ENCODE results near the gene TSEN34. TPM values are rescaled to one million over a fixed set of nuclear protein-coding genes. Genes with fewer than 3 reads are reported as not detected.

Gene TSEN34
- total RNA-seq, 1 donor from 2014 or later = 27.8 TPM

GRCh38 chr19:54152878-54153524 lies 38.1 kb upstream of the TSEN34 start:
- no peak for DNase-seq (ENCODE audit: low spot score)
- TF ChIP-seq CTCF (IDR thresholded peaks at IDR 0.05; ENCODE audit: unreplicated experiment) = no peak
- Mint-ChIP-seq H3K36me3 (ENCODE audit: low read depth, unreplicated experiment) (peaks cover 39% of the 10 kb centered on the region), H3K27me3 (ENCODE audit: unreplicated experiment) (peaks cover 11% of the 10 kb centered on the region), H3K4me1 (ENCODE audit: unreplicated experiment) (peaks cover 17% of the 10 kb centered on the region), H3K9me3 (ENCODE audit: unreplicated experiment) (no peaks in the 10 kb centered on the region), H3K4me3 (ENCODE audit: unreplicated experiment) (peak overlapping the region; percentile 88), H3K27ac (ENCODE audit: unreplicated experiment) (peak overlapping the region; percentile 82)

GRCh38 chr19:54153731-54154326 lies 37.3 kb upstream of the TSEN34 start:
- no peak for TF ChIP-seq CTCF (IDR thresholded peaks at IDR 0.05; ENCODE audit: unreplicated experiment)
- Mint-ChIP-seq H3K27me3 (ENCODE audit: unreplicated experiment) (peaks cover 17% of the 10 kb centered on the region), H3K9me3 (ENCODE audit: unreplicated experiment) (no peaks in the 10 kb centered on the region), H3K4me3 (ENCODE audit: unreplicated experiment) (peak overlapping the region; percentile 62), H3K36me3 (ENCODE audit: low read depth, unreplicated experiment) (peaks cover 36% of the 10 kb centered on the region), H3K27ac (ENCODE audit: unreplicated experiment) (peak overlapping the region; percentile 67), H3K4me1 (ENCODE audit: unreplicated experiment) (peaks cover 17% of the 10 kb centered on the region)
- no peak for DNase-seq (ENCODE audit: low spot score)

GRCh38 chr19:54154603-54155345 lies 36.3 kb upstream of the TSEN34 start:
- Mint-ChIP-seq H3K9me3 (ENCODE audit: unreplicated experiment) (no peaks in the 10 kb centered on the region), H3K36me3 (ENCODE audit: low read depth, unreplicated experiment) (peaks cover 30% of the 10 kb centered on the region), H3K4me1 (ENCODE audit: unreplicated experiment) (peaks cover 15% of the 10 kb centered on the region), H3K4me3 (ENCODE audit: unreplicated experiment) (peak overlapping the region; percentile 62), H3K27ac (ENCODE audit: unreplicated experiment) (no peak overlapping the region), H3K27me3 (ENCODE audit: unreplicated experiment) (peaks cover 20% of the 10 kb centered on the region)
- no peak for TF ChIP-seq CTCF (IDR thresholded peaks at IDR 0.05; ENCODE audit: unreplicated experiment)
- DNase-seq (ENCODE audit: low spot score) = no peak

- H3K9me3 Mint-ChIP-seq (ENCODE audit: unreplicated experiment) = no peaks in the 10 kb centered on the region
- peaks cover 21% of the 10 kb centered on the region for H3K4me1 Mint-ChIP-seq (ENCODE audit: unreplicated experiment)
- no peak overlapping the region for H3K4me3 Mint-ChIP-seq (ENCODE audit: unreplicated experiment)
- peaks cover 29% of the 10 kb centered on the region for H3K36me3 Mint-ChIP-seq (ENCODE audit: low read depth, unreplicated experiment)
- DNase-seq (ENCODE audit: low spot score) = no peak
- peaks cover 22% of the 10 kb centered on the region for H3K27me3 Mint-ChIP-seq (ENCODE audit: unreplicated experiment)
- no peak overlapping the region for H3K27ac Mint-ChIP-seq (ENCODE audit: unreplicated experiment)
- TF ChIP-seq CTCF (IDR thresholded peaks at IDR 0.05; ENCODE audit: unreplicated experiment) = no peak
Measured at GRCh38 chr19:54155694-54156093, 35.4 kb upstream of the TSEN34 start.

- Mint-ChIP-seq H3K4me1 (ENCODE audit: unreplicated experiment) (peaks cover 21% of the 10 kb centered on the region), H3K4me3 (ENCODE audit: unreplicated experiment) (no peak overlapping the region), H3K27me3 (ENCODE audit: unreplicated experiment) (peaks cover 20% of the 10 kb centered on the region), H3K36me3 (ENCODE audit: low read depth, unreplicated experiment) (peaks cover 22% of the 10 kb centered on the region), H3K9me3 (ENCODE audit: unreplicated experiment) (no peaks in the 10 kb centered on the region), H3K27ac (ENCODE audit: unreplicated experiment) (no peak overlapping the region)
- no peak for DNase-seq (ENCODE audit: low spot score)
- no peak for TF ChIP-seq CTCF (IDR thresholded peaks at IDR 0.05; ENCODE audit: unreplicated experiment)
Measured at GRCh38 chr19:54156490-54156889, 34.6 kb upstream of the TSEN34 start.

All from endothelial cell (in vitro differentiated cells).